Upper lobe of right lung (tissue), 1 donor: ENCODE results near the gene RTTN. TPM values are rescaled to one million over a fixed set of nuclear protein-coding genes. Genes with fewer than 3 reads are reported as not detected.

Experiments used
- ATAC-seq: fragments of 200-7000 bp; cut with Tn5 transposase; one replicate; pipeline ENCODE4 v1.9.1; 2020; ENCODE audit warnings: mild to moderate bottlenecking, moderate library complexity
- DNase-seq: peaks from one replicate; pipeline ENCODE4 v3.0.0-alpha.2; 2020
- H3K27ac ChIP-seq: fragments of 200-600 bp; one replicate; pipeline ENCODE4 v1.8.0; 2022
- H3K27me3 ChIP-seq: fragments of 200-600 bp; one replicate; pipeline ENCODE4 v1.8.0; 2022; ENCODE audit warnings: mild to moderate bottlenecking
- H3K36me3 ChIP-seq: fragments of 200-600 bp; one replicate; pipeline ENCODE4 v1.8.0; 2022
- H3K4me1 ChIP-seq: fragments of 200-600 bp; one replicate; pipeline ENCODE4 v1.8.0; 2022
- H3K4me3 ChIP-seq: fragments of 200-600 bp; one replicate; pipeline ENCODE4 v1.8.0; 2022; ENCODE audit warnings: mild to moderate bottlenecking
- H3K9me3 ChIP-seq: fragments of 200-600 bp; one replicate; pipeline ENCODE4 v1.8.0; 2022
- CTCF ChIP-seq: fragments of 200-600 bp; IDR thresholded peaks from one replicate; pipeline ENCODE4 v1.8.0; 2022; ENCODE audit warnings: antibody characterized with exemption
- intact Hi-C: fragments of 100-400 bp; cut with DNase I; formaldehyde crosslinking; loops from one replicate; pipeline ENCODE4 v1.11.0; 2022
- total RNA-seq: library from RNA; stranded (reverse); fragmentation: NEBNext Ultra II Directional; extraction: Animal tissue kit (Norgen Biotek cat#: 25700); gene quantifications from one replicate; pipeline ENCODE4 v1.2.1, GENCODE V29; 2021
- donor health status: DM: no; HTN: yes; CAD: no; lungs with severe emphysema.

RTTN gene
- total RNA-seq, 1 donor from 2014 or later = 13.0 TPM

- Histone ChIP-seq H3K27me3 (no peaks in the 10 kb centered on the region), H3K4me3 (no peak overlapping the region), H3K9me3 (no peaks in the 10 kb centered on the region), H3K4me1 (peaks cover 5% of the 10 kb centered on the region), H3K27ac (no peak overlapping the region), H3K36me3 (peaks cover 11% of the 10 kb centered on the region)
- intact Hi-C loops = no loop called here
- TF ChIP-seq CTCF = no peak
- no peak for DNase-seq
- peak; percentile 22 for ATAC-seq
Observed at GRCh38 chr18:70019136-70019535, 186.4 kb downstream of the RTTN start.

- DNase-seq (no peak), ATAC-seq (no peak)
- intact Hi-C loops = no loop called here
- Histone ChIP-seq H3K4me3 (no peak overlapping the region), H3K27me3 (no peaks in the 10 kb centered on the region), H3K27ac (no peak overlapping the region), H3K9me3 (no peaks in the 10 kb centered on the region), H3K4me1 (peaks cover 5% of the 10 kb centered on the region), H3K36me3 (peaks cover 6% of the 10 kb centered on the region)
- no peak for TF ChIP-seq CTCF
Observed at GRCh38 chr18:70015127-70015526, 190.4 kb downstream of the RTTN start.

GRCh38 chr18:70005580-70005979, 199.9 kb downstream of the RTTN start:
- ATAC-seq (no peak), DNase-seq (no peak)
- no peak for TF ChIP-seq CTCF
- Histone ChIP-seq H3K4me1 (no peaks in the 10 kb centered on the region), H3K27me3 (no peaks in the 10 kb centered on the region), H3K27ac (no peak overlapping the region), H3K9me3 (no peaks in the 10 kb centered on the region), H3K36me3 (no peaks in the 10 kb centered on the region), H3K4me3 (no peak overlapping the region)
- intact Hi-C loops = no loop called here

- Histone ChIP-seq H3K4me3 (no peak overlapping the region), H3K4me1 (no peaks in the 10 kb centered on the region), H3K36me3 (no peaks in the 10 kb centered on the region), H3K27me3 (no peaks in the 10 kb centered on the region), H3K27ac (no peak overlapping the region), H3K9me3 (no peaks in the 10 kb centered on the region)
- ATAC-seq (no peak), DNase-seq (no peak)
- intact Hi-C loops = no loop called here
- no peak for TF ChIP-seq CTCF
Observed at GRCh38 chr18:70004696-70005095, 200.8 kb downstream of the RTTN start.

- H3K36me3 ChIP-seq = no peaks in the 10 kb centered on the region
- intact Hi-C loops = no loop called here
- TF ChIP-seq CTCF = no peak
- H3K27ac ChIP-seq = no peak overlapping the region
- no peaks in the 10 kb centered on the region for H3K27me3 ChIP-seq
- DNase-seq (no peak), ATAC-seq (no peak)
- H3K4me1 ChIP-seq = no peaks in the 10 kb centered on the region
- no peaks in the 10 kb centered on the region for H3K9me3 ChIP-seq
- H3K4me3 ChIP-seq = no peak overlapping the region
Observed at GRCh38 chr18:69999656-70000055, 205.8 kb downstream of the RTTN start.

- ATAC-seq (no peak), DNase-seq (no peak)
- Histone ChIP-seq H3K36me3 (no peaks in the 10 kb centered on the region), H3K27ac (no peak overlapping the region), H3K9me3 (no peaks in the 10 kb centered on the region), H3K4me3 (no peak overlapping the region), H3K27me3 (no peaks in the 10 kb centered on the region), H3K4me1 (no peaks in the 10 kb centered on the region)
- TF ChIP-seq CTCF = no peak
- intact Hi-C loops = no loop called here
Observed at GRCh38 chr18:69998523-69998987, 206.9 kb downstream of the RTTN start.
